Fibroblast of lung (primary cell): ENCODE measurements around the gene NT5C.

Experiments used
- EZH2 ChIP-seq: IDR thresholded peaks from 2 replicates; pipeline ENCODE4 v1.5.1; 2012; ENCODE audit warnings: low read length, control low read depth, mild to moderate bottlenecking; ENCODE audit errors: missing control alignments
- TF ChIP-seq, protein P1 (sequence below), 2 donors: IDR thresholded peaks in 1 of 2; conservative IDR thresholded peaks in 1 of 2; 1 replicate in 1 of 2; 2 replicates in 1 of 2; pipeline ENCODE4 v1.5.1; 2011 to 2012; ENCODE audit warnings: low read length in 2 of 2, control low read depth in 1 of 2, inconsistent platforms in 1 of 2, low read depth in 1 of 2, mild to moderate bottlenecking in 1 of 2

DNA sequence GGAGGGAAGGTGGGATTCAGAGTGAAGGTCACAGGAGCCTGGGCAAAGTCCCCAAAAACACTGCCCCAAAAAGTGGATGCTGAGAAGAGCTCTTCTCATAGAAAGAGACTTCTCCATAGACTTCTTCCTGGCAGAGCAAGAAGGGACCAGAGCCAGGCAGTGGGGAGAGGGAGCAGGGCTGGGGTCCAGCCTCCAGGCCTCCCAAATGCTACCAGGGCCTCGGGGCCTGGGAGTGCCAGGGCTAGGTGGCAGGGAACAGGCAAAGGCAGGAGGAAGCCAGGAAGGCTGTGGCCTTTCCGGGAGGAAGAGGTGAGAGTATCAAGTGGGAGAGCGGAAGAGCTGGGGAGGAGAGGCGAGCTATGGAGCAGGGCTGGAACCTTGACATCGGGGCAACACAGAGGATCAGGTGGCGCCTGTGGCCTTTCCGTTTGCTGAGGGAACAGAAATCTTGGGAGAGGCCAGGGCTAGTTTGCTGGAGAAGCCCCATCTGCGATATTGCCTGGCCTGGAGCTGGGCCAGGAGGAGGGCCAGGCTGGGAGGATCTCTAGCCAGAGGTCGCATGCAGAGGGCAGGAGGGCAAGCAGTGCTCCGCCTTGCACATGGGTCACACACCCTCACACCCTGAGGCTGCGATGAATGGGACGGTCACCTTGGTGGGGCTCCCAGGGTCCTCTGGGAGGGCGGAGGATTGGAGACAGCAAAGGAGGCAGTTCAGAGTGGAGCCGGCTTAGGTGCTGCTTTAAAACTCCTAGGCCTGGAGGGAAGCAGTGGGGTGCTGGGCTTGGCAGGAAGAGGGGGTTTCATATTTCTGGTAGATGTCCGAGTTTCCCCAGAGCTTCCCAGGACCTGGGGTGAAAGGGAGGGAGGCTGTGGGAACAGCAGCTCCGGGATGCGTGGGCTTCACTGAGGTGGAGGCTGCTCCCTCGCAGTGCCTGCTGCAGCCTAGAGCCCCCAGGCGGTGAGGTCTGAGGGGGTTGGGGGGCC lies 40.4 kb downstream of the NT5C start:
- TF ChIP-seq, protein P1, sequence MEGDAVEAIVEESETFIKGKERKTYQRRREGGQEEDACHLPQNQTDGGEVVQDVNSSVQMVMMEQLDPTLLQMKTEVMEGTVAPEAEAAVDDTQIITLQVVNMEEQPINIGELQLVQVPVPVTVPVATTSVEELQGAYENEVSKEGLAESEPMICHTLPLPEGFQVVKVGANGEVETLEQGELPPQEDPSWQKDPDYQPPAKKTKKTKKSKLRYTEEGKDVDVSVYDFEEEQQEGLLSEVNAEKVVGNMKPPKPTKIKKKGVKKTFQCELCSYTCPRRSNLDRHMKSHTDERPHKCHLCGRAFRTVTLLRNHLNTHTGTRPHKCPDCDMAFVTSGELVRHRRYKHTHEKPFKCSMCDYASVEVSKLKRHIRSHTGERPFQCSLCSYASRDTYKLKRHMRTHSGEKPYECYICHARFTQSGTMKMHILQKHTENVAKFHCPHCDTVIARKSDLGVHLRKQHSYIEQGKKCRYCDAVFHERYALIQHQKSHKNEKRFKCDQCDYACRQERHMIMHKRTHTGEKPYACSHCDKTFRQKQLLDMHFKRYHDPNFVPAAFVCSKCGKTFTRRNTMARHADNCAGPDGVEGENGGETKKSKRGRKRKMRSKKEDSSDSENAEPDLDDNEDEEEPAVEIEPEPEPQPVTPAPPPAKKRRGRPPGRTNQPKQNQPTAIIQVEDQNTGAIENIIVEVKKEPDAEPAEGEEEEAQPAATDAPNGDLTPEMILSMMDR (conservative IDR thresholded peaks at IDR 0.05 in 1 of 2, IDR thresholded peaks at IDR 0.05 in 1 of 2; ENCODE audit: low read depth in 1 of 2, low read length in 2 of 2) = no peak
- TF ChIP-seq EZH2 = no peak
